GM12873 (cell line): Measurements from ENCODE around the gene PKMYT1.

Source experiments
- TF ChIP-seq, protein P1 (sequence below): IDR thresholded peaks from 2 replicates; pipeline ENCODE4 v1.5.1; 2012; ENCODE audit warnings: low read depth, mild to moderate bottlenecking, moderate library complexity, low read length, control low read depth; ENCODE audit not compliant: insufficient read depth; ENCODE audit errors: missing control alignments

Gene PKMYT1

GRCh38 chr16:3015865-3016521, 35.7 kb upstream of the PKMYT1 start:
- TF ChIP-seq, protein P1, sequence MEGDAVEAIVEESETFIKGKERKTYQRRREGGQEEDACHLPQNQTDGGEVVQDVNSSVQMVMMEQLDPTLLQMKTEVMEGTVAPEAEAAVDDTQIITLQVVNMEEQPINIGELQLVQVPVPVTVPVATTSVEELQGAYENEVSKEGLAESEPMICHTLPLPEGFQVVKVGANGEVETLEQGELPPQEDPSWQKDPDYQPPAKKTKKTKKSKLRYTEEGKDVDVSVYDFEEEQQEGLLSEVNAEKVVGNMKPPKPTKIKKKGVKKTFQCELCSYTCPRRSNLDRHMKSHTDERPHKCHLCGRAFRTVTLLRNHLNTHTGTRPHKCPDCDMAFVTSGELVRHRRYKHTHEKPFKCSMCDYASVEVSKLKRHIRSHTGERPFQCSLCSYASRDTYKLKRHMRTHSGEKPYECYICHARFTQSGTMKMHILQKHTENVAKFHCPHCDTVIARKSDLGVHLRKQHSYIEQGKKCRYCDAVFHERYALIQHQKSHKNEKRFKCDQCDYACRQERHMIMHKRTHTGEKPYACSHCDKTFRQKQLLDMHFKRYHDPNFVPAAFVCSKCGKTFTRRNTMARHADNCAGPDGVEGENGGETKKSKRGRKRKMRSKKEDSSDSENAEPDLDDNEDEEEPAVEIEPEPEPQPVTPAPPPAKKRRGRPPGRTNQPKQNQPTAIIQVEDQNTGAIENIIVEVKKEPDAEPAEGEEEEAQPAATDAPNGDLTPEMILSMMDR = no peak

- TF ChIP-seq, protein P1 = no peak
These were observed 34.7 kb upstream of the PKMYT1 start for GRCh38 chr16:3014971-3015370.

GRCh38 chr16:3013998-3014690, 33.9 kb upstream of the PKMYT1 start:
- TF ChIP-seq, protein P1 = no peak

DNA sequence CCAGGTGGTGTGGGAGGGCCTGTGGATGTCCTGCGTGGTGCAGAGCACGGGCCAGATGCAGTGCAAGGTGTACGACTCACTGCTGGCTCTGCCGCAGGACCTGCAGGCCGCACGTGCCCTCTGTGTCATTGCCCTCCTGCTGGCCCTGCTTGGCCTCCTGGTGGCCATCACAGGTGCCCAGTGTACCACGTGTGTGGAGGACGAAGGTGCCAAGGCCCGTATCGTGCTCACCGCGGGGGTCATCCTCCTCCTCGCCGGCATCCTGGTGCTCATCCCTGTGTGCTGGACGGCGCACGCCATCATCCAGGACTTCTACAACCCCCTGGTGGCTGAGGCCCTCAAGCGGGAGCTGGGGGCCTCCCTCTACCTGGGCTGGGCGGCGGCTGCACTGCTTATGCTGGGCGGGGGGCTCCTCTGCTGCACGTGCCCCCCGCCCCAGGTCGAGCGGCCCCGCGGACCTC, 33.3 kb upstream of the PKMYT1 start:
- TF ChIP-seq, protein P1 = no peak

GRCh38 chr16:3012828-3013420, 32.7 kb upstream of the PKMYT1 start, which contains the start of gene CLDN9:
Gene CLDN9 (plus strand): TSS chr16:3012923. CDS start chr16:3013363, 440 bp downstream.
- TF ChIP-seq, protein P1 = no peak

DNA sequence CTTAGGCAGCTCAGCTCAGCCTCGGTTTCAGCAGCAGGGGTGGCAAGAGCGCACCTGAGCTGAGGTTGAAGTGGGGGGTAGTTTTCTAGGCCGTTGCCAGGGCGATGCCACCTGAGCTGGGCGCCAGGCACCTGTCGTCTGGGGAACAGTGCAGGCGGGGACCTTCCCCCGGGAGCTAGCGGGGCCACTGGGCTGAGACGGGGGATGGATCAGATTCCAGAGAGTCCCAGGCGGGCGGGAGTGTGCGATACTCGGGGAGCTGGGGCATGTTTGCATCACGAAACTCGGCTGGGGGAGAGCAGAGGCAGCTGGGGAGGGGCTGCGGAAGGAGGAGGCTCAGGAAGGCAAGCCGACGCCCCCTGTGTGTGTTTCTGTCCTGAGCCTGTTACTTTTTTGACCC, 32.0 kb upstream of the PKMYT1 start:
- TF ChIP-seq, protein P1 = no peak

- TF ChIP-seq, protein P1 = no peak
These were observed 30.3 kb upstream of the PKMYT1 start for GRCh38 chr16:3010510-3010909.
